HCT116 (cell line): ENCODE data around the gene FRMD7. TPM values are rescaled to one million over a fixed set of nuclear protein-coding genes. Genes with fewer than 3 reads are reported as not detected.

Source experiments
- ATAC-seq: fragments of 200-7000 bp; cut with Tn5 transposase; 2 replicates; pipeline ENCODE4 v1.9.1; 2020; ENCODE audit warnings: mild to moderate bottlenecking, moderate library complexity
- BruUV-seq: library from RNA; stranded (reverse); fragments of 400-500 nt; replicated peaks from 2 replicates; lab custom pipeline; 2021; lab: Mats Ljungman, UMichigan
- CTCF ChIA-PET: fragments of 300-600 bp; sonication (Branson Sonifier 250); formaldehyde crosslinking; loops from one replicate; lab custom pipeline; 2021; ENCODE audit warnings: antibody characterized with exemption; lab: Charles Lee
- POLR2A ChIA-PET: fragments of 300-600, 350-600 bp; sonication (Branson Sonifier 250); formaldehyde crosslinking; loops from one replicate; lab custom pipeline; 2021; ENCODE audit warnings: antibody characterized with exemption; lab: Charles Lee
- RAD21 ChIA-PET, 2 experiments: fragments of 300-600 bp; sonication (Branson Sonifier 250); formaldehyde crosslinking; loops; one replicate each; lab custom pipeline; 2023; ENCODE audit warnings: low total read pairs in 2 of 2; ENCODE audit not compliant: uncharacterized antibody in 2 of 2, unreplicated experiment in 2 of 2, low non-redundant PET in 1 of 2; lab: Charles Lee
- DNase-seq: peaks from one replicate; pipeline ENCODE4 v3.0.0-alpha.2; 2010; ENCODE audit warnings: low read depth, low spot score
- H2AFZ ChIP-seq: fragments of 200-600 bp; shearing (Covaris generic), sonication (generic); 2 replicates; pipeline ENCODE4 v1.6.1; 2017; ENCODE audit warnings: low read depth, mixed run types, mixed read lengths, antibody characterized with exemption, low read length; ENCODE audit not compliant: poor library complexity, severe bottlenecking
- H3K27ac ChIP-seq: 2 replicates; pipeline ENCODE4 v1.5.1; 2012; ENCODE audit warnings: low read depth, low read length
- H3K27me3 ChIP-seq: fragments of 200-600 bp; sonication (generic); 2 replicates; pipeline ENCODE4 v1.6.1; 2016; ENCODE audit warnings: mixed run types, low read length, mixed read lengths; ENCODE audit not compliant: insufficient read depth
- H3K36me3 ChIP-seq, 2 experiments: fragments of 200-500 bp in 1 of 2; fragments of 200-600 bp in 1 of 2; sonication (Bioruptor generic) in 1 of 2; sonication (generic) in 1 of 2; 2 replicates each; pipeline versions ENCODE4 v1.5.1 to v1.6.1; 2014 to 2016; ENCODE audit warnings: low read length in 2 of 2, inconsistent platforms in 1 of 2, mixed read lengths in 1 of 2, mixed run types in 1 of 2; ENCODE audit not compliant: insufficient read depth in 2 of 2, control insufficient read depth in 1 of 2
- H3K4me1 ChIP-seq, 2 experiments: fragments of 200-600 bp in 1 of 2; sonication (generic) in 1 of 2; 2 replicates each; pipeline versions ENCODE4 v1.5.1 to v1.6.1; 2012 to 2017; ENCODE audit warnings: low read length in 2 of 2, inconsistent platforms in 1 of 2, mild to moderate bottlenecking in 1 of 2, mixed read lengths in 1 of 2, mixed run types in 1 of 2, moderate library complexity in 1 of 2; ENCODE audit not compliant: insufficient read depth in 2 of 2, control insufficient read depth in 1 of 2
- H3K4me2 ChIP-seq: fragments of 200-600 bp; sonication (generic); 2 replicates; pipeline ENCODE4 v1.6.1; 2017; ENCODE audit warnings: mixed run types, low read length, mixed read lengths
- H3K4me3 ChIP-seq, 2 experiments: fragments of 200-600 bp in 1 of 2; sonication (generic) in 1 of 2; replicated peaks in 1 of 2; 2 replicates each; pipeline ENCODE4 v1.5.1; 2011 to 2016; ENCODE audit warnings: low read length in 2 of 2, control low read depth in 1 of 2, low read depth in 1 of 2, mild to moderate bottlenecking in 1 of 2, mixed read lengths in 1 of 2, mixed run types in 1 of 2
- H3K79me2 ChIP-seq: fragments of 200-600 bp; sonication (generic); 2 replicates; pipeline ENCODE4 v1.6.1; 2017; ENCODE audit warnings: mild to moderate bottlenecking, mixed run types, low read length, moderate library complexity, mixed read lengths; ENCODE audit not compliant: insufficient read depth
- H3K9ac ChIP-seq: fragments of 200-600 bp; sonication (generic); 2 replicates; pipeline ENCODE4 v1.6.1; 2016; ENCODE audit warnings: low read length, mixed read lengths
- H3K9me2 ChIP-seq: fragments of 200-600 bp; sonication (generic), shearing (Covaris generic); 2 replicates; pipeline ENCODE4 v1.6.1; 2017; ENCODE audit warnings: mixed run types, mild to moderate bottlenecking, moderate library complexity; ENCODE audit not compliant: insufficient read depth
- H3K9me3 ChIP-seq, 2 experiments: fragments of 200-500 bp in 1 of 2; fragments of 200-600 bp in 1 of 2; sonication (Bioruptor generic) in 1 of 2; sonication (generic) in 1 of 2; 2 replicates each; pipeline ENCODE4 v1.6.1; 2014 to 2017; ENCODE audit warnings: low read length in 2 of 2, mixed read lengths in 2 of 2, inconsistent platforms in 1 of 2, low read depth in 1 of 2, mild to moderate bottlenecking in 1 of 2, mixed run types in 1 of 2, moderate library complexity in 1 of 2; ENCODE audit not compliant: control insufficient read depth in 1 of 2, insufficient read depth in 1 of 2
- H4K20me1 ChIP-seq: fragments of 200-600 bp; sonication (generic), shearing (Covaris generic); 2 replicates; pipeline ENCODE4 v1.6.1; 2017; ENCODE audit warnings: mixed run types, mild to moderate bottlenecking, moderate library complexity; ENCODE audit not compliant: insufficient read depth
- CTCF ChIP-seq, 3 experiments: fragments of 200-600 bp in 1 of 3; sonication (generic) in 1 of 3; IDR thresholded peaks in 2 of 3; conservative IDR thresholded peaks in 1 of 3; 2 replicates each; pipeline ENCODE4 v1.5.1; 2012 to 2017; ENCODE audit warnings: low read depth in 2 of 3, low read length in 2 of 3, antibody characterized with exemption in 1 of 3, borderline replicate concordance in 1 of 3, control low read depth in 1 of 3, mild to moderate bottlenecking in 1 of 3, mixed read lengths in 1 of 3, mixed run types in 1 of 3, moderate library complexity in 1 of 3; ENCODE audit not compliant: insufficient read depth in 1 of 3
- EGR1 ChIP-seq: IDR thresholded peaks from 2 replicates; pipeline ENCODE4 v1.6.1; 2012; ENCODE audit warnings: low read depth
- ELF1 ChIP-seq: IDR thresholded peaks from 2 replicates; pipeline ENCODE4 v1.6.1; 2012; ENCODE audit warnings: low read depth, borderline replicate concordance
- EZH2 ChIP-seq: fragments of 200-600 bp; sonication (generic); IDR thresholded peaks from 2 replicates; pipeline ENCODE4 v1.6.1; 2017; ENCODE audit warnings: antibody characterized with exemption, mixed run types
- EZH2phosphoT487 ChIP-seq: fragments of 200-600 bp; IDR thresholded peaks from 2 replicates; pipeline ENCODE4 v1.6.1; 2018; ENCODE audit warnings: antibody characterized with exemption, borderline replicate concordance
- FOSL1 ChIP-seq: IDR thresholded peaks from 2 replicates; pipeline ENCODE4 v1.6.1; 2012; ENCODE audit warnings: low read depth
- JUND ChIP-seq: IDR thresholded peaks from 2 replicates; pipeline ENCODE4 v1.6.1; 2012
- MAX ChIP-seq: IDR thresholded peaks from 2 replicates; pipeline ENCODE4 v1.6.1; 2012
- POLR2A ChIP-seq: IDR thresholded peaks from 2 replicates; pipeline ENCODE4 v1.7.0; 2011; ENCODE audit warnings: borderline replicate concordance; ENCODE audit not compliant: insufficient read depth, insufficient read length; ENCODE audit errors: extremely low read depth
- RAD21 ChIP-seq: IDR thresholded peaks from 2 replicates; pipeline ENCODE4 v1.6.1; 2012; ENCODE audit warnings: low read depth, mild to moderate bottlenecking
- REST ChIP-seq: IDR thresholded peaks from 2 replicates; pipeline ENCODE4 v1.6.1; 2012; ENCODE audit warnings: low read depth
- SIN3A ChIP-seq: IDR thresholded peaks from 2 replicates; pipeline ENCODE4 v1.6.1; 2012; ENCODE audit warnings: low read depth
- SP1 ChIP-seq: IDR thresholded peaks from 2 replicates; pipeline ENCODE4 v1.6.1; 2012; ENCODE audit warnings: low read depth
- YY1 ChIP-seq: IDR thresholded peaks from 2 replicates; pipeline ENCODE4 v1.6.1; 2011; ENCODE audit warnings: low read length, low read depth, moderate library complexity, mild to moderate bottlenecking; ENCODE audit not compliant: insufficient replicate concordance; ENCODE audit errors: extremely low read depth
- ZBTB33 ChIP-seq: IDR thresholded peaks from 2 replicates; pipeline ENCODE4 v1.6.1; 2011; ENCODE audit warnings: mild to moderate bottlenecking, low read length, moderate library complexity; ENCODE audit not compliant: insufficient replicate concordance; ENCODE audit errors: extremely low read depth
- ZFX ChIP-seq: fragments of 450-650 bp; IDR thresholded peaks from 2 replicates; pipeline ENCODE4 v1.6.1; 2017
- intact Hi-C: fragments of 100-400 bp; cut with micrococcal nuclease; formaldehyde crosslinking; loops from 2 replicates; pipeline ENCODE4 v1.10.0; 2022
- total RNA-seq: library from RNA; stranded (reverse); gene quantifications from one replicate; pipeline ENCODE4 v1.2.1, GENCODE V29; 2021; ENCODE audit not compliant: unreplicated experiment

FRMD7 gene
- total RNA-seq, 1 experiment from 2014 or later, result not detected

- H4K20me1 ChIP-seq, result no peaks in the 10 kb centered on the region
- no peak overlapping the region for H2AFZ ChIP-seq
- no peak overlapping the region for H3K27ac ChIP-seq
- CTCF ChIA-PET, result no interaction called here
- POLR2A ChIA-PET, result no interaction called here
- no peak for ATAC-seq
- no peak overlapping the region for H3K4me3 ChIP-seq
- no peaks in the 10 kb centered on the region for H3K27me3 ChIP-seq
- H3K4me1 ChIP-seq, result no peaks in the 10 kb centered on the region
- H3K9me2 ChIP-seq, result no peaks in the 10 kb centered on the region
- no TSS peak for BruUV-seq
- H3K9ac ChIP-seq, result no peak overlapping the region
- no peaks in the 10 kb centered on the region for H3K9me3 ChIP-seq
- peaks cover 42% of the 10 kb centered on the region for H3K79me2 ChIP-seq
- RAD21 ChIA-PET, result no interaction called here
- DNase-seq, result no peak
- intact Hi-C loops, result no loop called here
- TF ChIP-seq EZH2, result no peak
- TF ChIP-seq MAX, result no peak
- TF ChIP-seq ELF1, result no peak
- no peak for TF ChIP-seq SP1
- no peak for TF ChIP-seq SIN3A
- TF ChIP-seq REST, result no peak
- TF ChIP-seq JUND, result no peak
- TF ChIP-seq FOSL1, result no peak
- TF ChIP-seq YY1, result no peak
- no peak for TF ChIP-seq ZFX
- TF ChIP-seq RAD21, result no peak
- no peak for TF ChIP-seq EGR1
- TF ChIP-seq ZBTB33, result no peak
- TF ChIP-seq CTCF (IDR thresholded peaks at IDR 0.05 in 2 of 3, conservative IDR thresholded peaks at IDR 0.05 in 1 of 3; ENCODE audit: borderline replicate concordance in 1 of 3, insufficient read depth in 1 of 3, low read depth in 2 of 3, low read length in 2 of 3), result no peak
- TF ChIP-seq POLR2A, result no peak
- no peak for TF ChIP-seq EZH2phosphoT487
- TF ChIP-seq, all 23 proteins: peak for 0
- no peak overlapping the region for H3K4me2 ChIP-seq
- H3K36me3 ChIP-seq, result no peaks in the 10 kb centered on the region
Measured at GRCh38 chrX:132031867-132032266, 96.0 kb downstream of the FRMD7 start.
